Measurements from ENCODE around the gene ADGRF5. TPM values are rescaled to one million over a fixed set of nuclear protein-coding genes. Genes with fewer than 3 reads are reported as not detected.

The ADGRF5 gene
- total RNA-seq, 1 donor from 2014 or later = 0.06 TPM

DNA sequence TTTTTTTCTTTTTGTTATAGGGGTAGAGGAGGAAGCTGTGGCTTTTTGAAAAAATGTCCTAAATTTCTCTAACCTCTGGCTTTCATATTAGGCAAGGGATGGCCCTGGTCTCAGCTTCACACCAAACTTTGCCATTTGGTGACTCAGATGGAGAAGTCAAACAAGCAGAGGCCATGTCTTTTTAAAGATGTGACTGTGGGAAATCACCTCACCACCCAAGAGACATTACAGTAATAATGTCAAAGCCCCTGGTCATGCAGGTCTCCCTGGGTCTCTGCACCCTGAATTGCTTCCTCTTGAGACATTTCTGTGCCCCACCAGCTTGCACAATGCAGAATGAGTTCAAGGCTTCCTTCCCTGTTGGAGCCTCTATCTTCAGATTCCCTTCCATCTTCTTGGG, 39.5 kb upstream of the ADGRF5 start:
- DNase-seq (ENCODE audit: low read depth) = no peak
- no peak overlapping the region for H3K4me3 ChIP-seq (ENCODE audit: low read depth, low read length)
- TF ChIP-seq, protein P1, sequence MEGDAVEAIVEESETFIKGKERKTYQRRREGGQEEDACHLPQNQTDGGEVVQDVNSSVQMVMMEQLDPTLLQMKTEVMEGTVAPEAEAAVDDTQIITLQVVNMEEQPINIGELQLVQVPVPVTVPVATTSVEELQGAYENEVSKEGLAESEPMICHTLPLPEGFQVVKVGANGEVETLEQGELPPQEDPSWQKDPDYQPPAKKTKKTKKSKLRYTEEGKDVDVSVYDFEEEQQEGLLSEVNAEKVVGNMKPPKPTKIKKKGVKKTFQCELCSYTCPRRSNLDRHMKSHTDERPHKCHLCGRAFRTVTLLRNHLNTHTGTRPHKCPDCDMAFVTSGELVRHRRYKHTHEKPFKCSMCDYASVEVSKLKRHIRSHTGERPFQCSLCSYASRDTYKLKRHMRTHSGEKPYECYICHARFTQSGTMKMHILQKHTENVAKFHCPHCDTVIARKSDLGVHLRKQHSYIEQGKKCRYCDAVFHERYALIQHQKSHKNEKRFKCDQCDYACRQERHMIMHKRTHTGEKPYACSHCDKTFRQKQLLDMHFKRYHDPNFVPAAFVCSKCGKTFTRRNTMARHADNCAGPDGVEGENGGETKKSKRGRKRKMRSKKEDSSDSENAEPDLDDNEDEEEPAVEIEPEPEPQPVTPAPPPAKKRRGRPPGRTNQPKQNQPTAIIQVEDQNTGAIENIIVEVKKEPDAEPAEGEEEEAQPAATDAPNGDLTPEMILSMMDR (conservative IDR thresholded peaks at IDR 0.05; ENCODE audit: low read depth, low read length) = no peak

DNA sequence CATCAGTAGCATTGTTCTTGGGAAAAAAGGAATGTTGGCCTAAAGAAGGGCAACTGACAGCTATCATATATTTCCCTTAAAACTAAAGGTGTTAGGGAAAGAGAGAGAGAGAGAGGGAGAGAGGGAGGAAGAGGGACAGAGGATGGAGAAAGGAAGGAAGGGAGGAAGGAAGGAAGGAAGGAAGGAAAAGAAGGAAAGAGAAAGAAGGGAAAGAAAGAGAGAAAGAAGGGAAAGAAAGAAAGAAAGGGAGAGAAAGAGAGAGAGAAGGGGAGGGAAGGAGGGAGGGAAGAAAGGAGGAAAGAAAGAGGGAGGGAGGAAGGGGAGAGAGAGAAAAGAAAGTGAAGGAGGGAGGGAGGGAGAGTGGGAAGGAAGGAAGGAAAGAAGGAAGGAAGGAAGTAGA, 37.7 kb upstream of the ADGRF5 start:
- no peak overlapping the region for H3K4me3 ChIP-seq (ENCODE audit: low read depth, low read length)
- TF ChIP-seq, protein P1 (conservative IDR thresholded peaks at IDR 0.05; ENCODE audit: low read depth, low read length) = no peak
- DNase-seq (ENCODE audit: low read depth) = no peak

GRCh38 chr6:46956409-46956808, 34.7 kb upstream of the ADGRF5 start:
- no peak for DNase-seq (ENCODE audit: low read depth)
- TF ChIP-seq, protein P1 (conservative IDR thresholded peaks at IDR 0.05; ENCODE audit: low read depth, low read length) = no peak
- no peak overlapping the region for H3K4me3 ChIP-seq (ENCODE audit: low read depth, low read length)

- DNase-seq (ENCODE audit: low read depth) = no peak
- no peak overlapping the region for H3K4me3 ChIP-seq (ENCODE audit: low read depth, low read length)
- TF ChIP-seq, protein P1 (conservative IDR thresholded peaks at IDR 0.05; ENCODE audit: low read depth, low read length) = no peak
Measured at GRCh38 chr6:46954837-46955451, 33.2 kb upstream of the ADGRF5 start.

DNA sequence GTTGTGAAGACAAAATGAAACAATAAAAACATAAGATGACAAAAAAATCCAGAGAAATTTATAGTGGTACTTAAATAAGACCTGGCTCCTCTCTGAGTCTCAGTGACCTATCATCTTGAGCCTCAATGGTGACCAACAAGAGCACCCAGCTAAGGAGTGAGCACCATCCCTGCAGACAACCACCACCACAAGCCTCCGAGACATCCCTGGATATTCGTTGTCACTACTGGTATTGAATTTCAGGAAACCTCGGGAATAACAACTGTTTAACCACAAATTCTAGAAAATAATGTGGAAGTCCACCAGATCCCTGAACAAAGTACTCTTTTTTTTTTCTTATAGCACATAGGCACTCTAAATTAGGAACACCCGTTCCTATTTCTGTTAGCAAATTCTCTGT, 32.2 kb upstream of the ADGRF5 start:
- no peak for DNase-seq (ENCODE audit: low read depth)
- TF ChIP-seq, protein P1 (conservative IDR thresholded peaks at IDR 0.05; ENCODE audit: low read depth, low read length) = no peak
- H3K4me3 ChIP-seq (ENCODE audit: low read depth, low read length) = no peak overlapping the region

GRCh38 chr6:46949632-46950280, 28.0 kb upstream of the ADGRF5 start:
- no peak for DNase-seq (ENCODE audit: low read depth)
- TF ChIP-seq, protein P1 (conservative IDR thresholded peaks at IDR 0.05; ENCODE audit: low read depth, low read length) = no peak
- H3K4me3 ChIP-seq (ENCODE audit: low read depth, low read length) = no peak overlapping the region

GRCh38 chr6:46948699-46949098, 27.0 kb upstream of the ADGRF5 start:
- TF ChIP-seq, protein P1 (conservative IDR thresholded peaks at IDR 0.05; ENCODE audit: low read depth, low read length) = no peak
- no peak for DNase-seq (ENCODE audit: low read depth)

More at GRCh38 chr6:46948699-46949098, 27.0 kb upstream of the ADGRF5 start:
- no peak overlapping the region for H3K4me3 ChIP-seq (ENCODE audit: low read depth, low read length)

Measured in epithelial cell of proximal tubule (primary cell).